ENCODE results near the gene CPA5. TPM values are rescaled to one million over a fixed set of nuclear protein-coding genes. Genes with fewer than 3 reads are reported as not detected.

The CPA5 gene
- polyA plus RNA-seq, 1 of the 3 experiments (the other 2 are of a cell fraction), result 1.3 TPM

- 80% methylated on average over 2 of the region's 2 CpGs for WGBS (ENCODE audit: low lambda C conversion rate)
- Histone ChIP-seq H3K9ac (no peak overlapping the region), H3K36me3 (replicated peaks in 1 of 2; ENCODE audit: control insufficient read depth in 1 of 2, insufficient read depth in 2 of 2, low read length in 1 of 2) (peaks cover 4 to 15% of the 10 kb centered on the region in 2 experiments), H3K4me2 (no peak overlapping the region), H4K20me1 (ENCODE audit: insufficient read depth) (no peaks in the 10 kb centered on the region), H3K4me3 (ENCODE audit: low read depth in 2 of 2, low read length in 1 of 2) (no peak overlapping the region), H3K27me3 (ENCODE audit: insufficient read depth) (no peaks in the 10 kb centered on the region), H3K27ac (ENCODE audit: low read depth in 2 of 2, low read length in 1 of 2) (no peak overlapping the region), H3K79me2 (ENCODE audit: insufficient read depth) (no peaks in the 10 kb centered on the region), H3K9me3 (no peaks in the 10 kb centered on the region), H3K9me2 (no peaks in the 10 kb centered on the region), H3K4me1 (ENCODE audit: control insufficient read depth in 1 of 2, insufficient read depth in 2 of 2, low read depth in 1 of 2, low read length in 1 of 2) (peaks cover 0 to 10% of the 10 kb centered on the region in 2 experiments; a peak in 1 of 4 replicates), H2AFZ (ENCODE audit: low read depth) (no peak overlapping the region), H3F3A (replicated peaks; ENCODE audit: insufficient read depth) (no peaks in the 10 kb centered on the region)
- CTCF ChIA-PET, result interaction anchor here (1.3 to 1.7 kb wide), 2 partner anchors 9 to 40 kb away, joined by 4 to 5 read pairs; no protein-coding TSS in a partner anchor
- no peak for TF ChIP-seq TAF1 (IDR thresholded peaks at IDR 0.05; ENCODE audit: borderline replicate concordance, low read depth, low read length)
- no peak for TF ChIP-seq MXI1 (IDR thresholded peaks at IDR 0.05; ENCODE audit: low read depth, low read length)
- TF ChIP-seq, protein P1, sequence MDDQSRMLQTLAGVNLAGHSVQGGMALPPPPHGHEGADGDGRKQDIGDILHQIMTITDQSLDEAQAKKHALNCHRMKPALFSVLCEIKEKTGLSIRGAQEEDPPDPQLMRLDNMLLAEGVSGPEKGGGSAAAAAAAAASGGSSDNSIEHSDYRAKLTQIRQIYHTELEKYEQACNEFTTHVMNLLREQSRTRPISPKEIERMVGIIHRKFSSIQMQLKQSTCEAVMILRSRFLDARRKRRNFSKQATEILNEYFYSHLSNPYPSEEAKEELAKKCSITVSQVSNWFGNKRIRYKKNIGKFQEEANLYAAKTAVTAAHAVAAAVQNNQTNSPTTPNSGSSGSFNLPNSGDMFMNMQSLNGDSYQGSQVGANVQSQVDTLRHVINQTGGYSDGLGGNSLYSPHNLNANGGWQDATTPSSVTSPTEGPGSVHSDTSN (IDR thresholded peaks at IDR 0.05), result no peak
- no peak for TF ChIP-seq TEAD4 (IDR thresholded peaks at IDR 0.05; ENCODE audit: borderline replicate concordance, insufficient read depth)
- no peak for TF ChIP-seq IRF3 (IDR thresholded peaks at IDR 0.05; ENCODE audit: low read depth, low read length)
- no peak for TF ChIP-seq RXRA (IDR thresholded peaks at IDR 0.05; ENCODE audit: borderline replicate concordance, low read depth)
- POLR2A ChIA-PET, result no interaction called here
- DNase-seq, result no peak
Measured at GRCh38 chr7:130303127-130303526, 41.5 kb upstream of the CPA5 start.

GRCh38 chr7:130303551-130303950, 41.1 kb upstream of the CPA5 start:
- no peak overlapping the region for H3K9ac ChIP-seq
- H3K4me1 ChIP-seq (ENCODE audit: control insufficient read depth in 1 of 2, insufficient read depth in 2 of 2, low read depth in 1 of 2, low read length in 1 of 2), result peaks cover 0 to 10% of the 10 kb centered on the region in 2 experiments; a peak in 1 of 4 replicates
- H3K9me3 ChIP-seq, result no peaks in the 10 kb centered on the region
- H3K27ac ChIP-seq (ENCODE audit: low read depth in 2 of 2, low read length in 1 of 2), result no peak overlapping the region
- no peak overlapping the region for H3K4me2 ChIP-seq
- H3K36me3 ChIP-seq (replicated peaks in 1 of 2; ENCODE audit: control insufficient read depth in 1 of 2, insufficient read depth in 2 of 2, low read length in 1 of 2), result peaks cover 4 to 15% of the 10 kb centered on the region in 2 experiments
- no peaks in the 10 kb centered on the region for H3K9me2 ChIP-seq
- TF ChIP-seq RCOR1 (IDR thresholded peaks at IDR 0.05; ENCODE audit: low read length), result no peak
- TF ChIP-seq, protein P2, sequence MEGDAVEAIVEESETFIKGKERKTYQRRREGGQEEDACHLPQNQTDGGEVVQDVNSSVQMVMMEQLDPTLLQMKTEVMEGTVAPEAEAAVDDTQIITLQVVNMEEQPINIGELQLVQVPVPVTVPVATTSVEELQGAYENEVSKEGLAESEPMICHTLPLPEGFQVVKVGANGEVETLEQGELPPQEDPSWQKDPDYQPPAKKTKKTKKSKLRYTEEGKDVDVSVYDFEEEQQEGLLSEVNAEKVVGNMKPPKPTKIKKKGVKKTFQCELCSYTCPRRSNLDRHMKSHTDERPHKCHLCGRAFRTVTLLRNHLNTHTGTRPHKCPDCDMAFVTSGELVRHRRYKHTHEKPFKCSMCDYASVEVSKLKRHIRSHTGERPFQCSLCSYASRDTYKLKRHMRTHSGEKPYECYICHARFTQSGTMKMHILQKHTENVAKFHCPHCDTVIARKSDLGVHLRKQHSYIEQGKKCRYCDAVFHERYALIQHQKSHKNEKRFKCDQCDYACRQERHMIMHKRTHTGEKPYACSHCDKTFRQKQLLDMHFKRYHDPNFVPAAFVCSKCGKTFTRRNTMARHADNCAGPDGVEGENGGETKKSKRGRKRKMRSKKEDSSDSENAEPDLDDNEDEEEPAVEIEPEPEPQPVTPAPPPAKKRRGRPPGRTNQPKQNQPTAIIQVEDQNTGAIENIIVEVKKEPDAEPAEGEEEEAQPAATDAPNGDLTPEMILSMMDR (IDR thresholded peaks at IDR 0.05), result no peak
- TF ChIP-seq ELF1 (IDR thresholded peaks at IDR 0.05), result no peak
- TF ChIP-seq NRF1 (IDR thresholded peaks at IDR 0.05; ENCODE audit: low read depth, low read length), result no peak
- TF ChIP-seq FOSL2 (IDR thresholded peaks at IDR 0.05; ENCODE audit: borderline replicate concordance, low read depth), result no peak
- TF ChIP-seq EZH2phosphoT487 (IDR thresholded peaks at IDR 0.05; ENCODE audit: borderline replicate concordance, low read depth), result no peak
- TF ChIP-seq, protein P1 (IDR thresholded peaks at IDR 0.05), result no peak
- no peak for TF ChIP-seq YY1 (IDR thresholded peaks at IDR 0.05; ENCODE audit: low read depth)
- TF ChIP-seq GABPA (IDR thresholded peaks at IDR 0.05; ENCODE audit: low read depth), result no peak
- no peak for TF ChIP-seq SMC3 (IDR thresholded peaks at IDR 0.05; ENCODE audit: low read depth, low read length)
- no peak for TF ChIP-seq NFIC (IDR thresholded peaks at IDR 0.05; ENCODE audit: borderline replicate concordance)
- H2AFZ ChIP-seq (ENCODE audit: low read depth), result no peak overlapping the region
- ChIA-PET POLR2A (no interaction called here), CTCF (interaction anchor here (1.3 to 1.7 kb wide), 2 partner anchors 10 to 40 kb away, joined by 4 to 5 read pairs; no protein-coding TSS in a partner anchor)
- DNase-seq, result no peak
- H3K79me2 ChIP-seq (ENCODE audit: insufficient read depth), result no peaks in the 10 kb centered on the region
- 78% methylated on average over 5 of the region's 5 CpGs for WGBS (ENCODE audit: low lambda C conversion rate)
- no peaks in the 10 kb centered on the region for H4K20me1 ChIP-seq (ENCODE audit: insufficient read depth)
- no peaks in the 10 kb centered on the region for H3K27me3 ChIP-seq (ENCODE audit: insufficient read depth)
- H3K4me3 ChIP-seq (ENCODE audit: low read depth in 2 of 2, low read length in 1 of 2), result no peak overlapping the region
- H3F3A ChIP-seq (replicated peaks; ENCODE audit: insufficient read depth), result no peaks in the 10 kb centered on the region

Measured in SK-N-SH (cell line).